GOT3 (cell line): ENCODE measurements around the gene DCAF10.
"Not testable (repeated sequence)": the region's sequence is repeated elsewhere in the genome, so short reads cannot be mapped to it uniquely, and the experiment has no call there.

Source experiments
- DNase-seq: peaks from one replicate; lab custom pipeline; 2025; ENCODE audit warnings: mixed read lengths; lab: John Stamatoyannopoulos, UW

DCAF10 gene

GRCh38 chr9:37792122-37792521 lies 8.5 kb upstream of the DCAF10 start:
- DNase-seq = no peak

- no peak for DNase-seq
These were observed 4.4 kb upstream of the DCAF10 start for GRCh38 chr9:37796232-37796631.

GRCh38 chr9:37798677-37799076 lies 1.9 kb upstream of the DCAF10 start:
- DNase-seq = no peak

- DNase-seq = no peak
These were observed 772 bp downstream of the DCAF10 start for GRCh38 chr9:37801287-37801850.

- no peak for DNase-seq
These were observed 1.5 kb downstream of the DCAF10 start for GRCh38 chr9:37801959-37802711.

GRCh38 chr9:37806271-37806670 lies 5.7 kb downstream of the DCAF10 start:
- DNase-seq = no peak

GRCh38 chr9:37809676-37810075 lies 9.1 kb downstream of the DCAF10 start:
- DNase-seq = not testable (repeated sequence)

GRCh38 chr9:37811906-37812476 lies 11.4 kb downstream of the DCAF10 start:
- no peak for DNase-seq

- DNase-seq = no peak
These were observed 12.3 kb downstream of the DCAF10 start for GRCh38 chr9:37812773-37813379.

GRCh38 chr9:37818849-37819248 lies 18.3 kb downstream of the DCAF10 start:
- DNase-seq = no peak

GRCh38 chr9:37820142-37820541 lies 19.5 kb downstream of the DCAF10 start:
- DNase-seq = no peak

- DNase-seq = not testable (repeated sequence)
These were observed 24.6 kb downstream of the DCAF10 start for GRCh38 chr9:37825174-37825573.

- no peak for DNase-seq
These were observed 27.0 kb downstream of the DCAF10 start for GRCh38 chr9:37827483-37828165.

- DNase-seq = no peak
These were observed 35.2 kb downstream of the DCAF10 start for GRCh38 chr9:37835821-37836220.

- no peak for DNase-seq
These were observed 35.8 kb downstream of the DCAF10 start for GRCh38 chr9:37836386-37836785.

- DNase-seq = no peak
These were observed 39.2 kb downstream of the DCAF10 start for GRCh38 chr9:37839496-37840461.

GRCh38 chr9:37840560-37841194 lies 40.1 kb downstream of the DCAF10 start:
- no peak for DNase-seq

- DNase-seq = no peak
These were observed 51.6 kb downstream of the DCAF10 start for GRCh38 chr9:37852222-37852621.

- DNase-seq = no peak
These were observed 56.0 kb downstream of the DCAF10 start for GRCh38 chr9:37856551-37856950.

GRCh38 chr9:37859043-37859442 lies 58.4 kb downstream of the DCAF10 start:
- no peak for DNase-seq

- DNase-seq = no peak
These were observed 61.9 kb downstream of the DCAF10 start for GRCh38 chr9:37862530-37862929.
